Body of pancreas (tissue), 4 donors: ENCODE results near the gene NEK7. TPM values are rescaled to one million over a fixed set of nuclear protein-coding genes. Genes with fewer than 3 reads are reported as not detected.

Source experiments
- ATAC-seq: fragments of 150-250 bp; one replicate; pipeline ENCODE4 v1.9.1; 2016
- DNase-seq, 4 donors: peaks; one replicate each; pipeline ENCODE4 v3.0.0-alpha.2; 2019
- H3K27ac ChIP-seq, 4 donors: fragments of 200-600 bp; sonication (generic); 1 replicate in 3 of 4; 2 replicates in 1 of 4; pipeline versions ENCODE4 v1.5.1 to v1.6.1; 2016 to 2019; ENCODE audit warnings: mild to moderate bottlenecking in 1 of 4, mixed read lengths in 1 of 4, moderate library complexity in 1 of 4
- H3K27me3 ChIP-seq, 2 donors: fragments of 200-600 bp; sonication (generic); one replicate each; pipeline ENCODE4 v1.6.0; 2016; ENCODE audit warnings: mild to moderate bottlenecking in 1 of 2
- H3K36me3 ChIP-seq, 2 donors: fragments of 200-600 bp; sonication (generic); replicated peaks in 1 of 2; 2 replicates each; pipeline ENCODE4 v1.5.1; 2016; ENCODE audit warnings: low read depth in 2 of 2; ENCODE audit not compliant: insufficient read depth in 1 of 2
- H3K4me1 ChIP-seq: fragments of 200-600 bp; sonication (generic); one replicate; pipeline ENCODE4 v1.6.0; 2016
- H3K4me3 ChIP-seq, 2 donors: fragments of 200-600 bp; sonication (generic); 1 replicate in 1 of 2; 2 replicates in 1 of 2; pipeline ENCODE4 v1.5.1; 2016 to 2019
- H3K9me3 ChIP-seq, 3 donors: fragments of 200-600 bp; sonication (generic); 1 replicate in 2 of 3; 2 replicates in 1 of 3; pipeline ENCODE4 v1.5.1; 2016
- CTCF ChIP-seq, 7 experiments: fragments of 450-650 bp in 4 of 7; fragments of 200-600 bp in 3 of 7; sonication (generic) in 3 of 7; IDR thresholded peaks; one replicate each; pipeline ENCODE4 v1.5.1; 2016 to 2019; ENCODE audit warnings: antibody characterized with exemption in 7 of 7
- POLR2A ChIP-seq, 3 donors: fragments of 450-650 bp; IDR thresholded peaks; one replicate each; pipeline ENCODE4 v1.6.1; 2016; ENCODE audit warnings: antibody characterized with exemption in 3 of 3, mild to moderate bottlenecking in 2 of 3
- WGBS, 2 donors: methylation state at CpG; one replicate each; pipeline ENCODE4 v1.1.5; 2017; 5-methylcytosine and 5-hydroxymethylcytosine counted together
- intact Hi-C: fragments of 100-400 bp; cut with DNase I; formaldehyde crosslinking; loops from one replicate; pipeline ENCODE4 v1.15.1; 2023
- total RNA-seq, 2 donors: library from RNA; depleted of rRNA; stranded (reverse); fragments of >200 nt; gene quantifications; one replicate each; pipeline ENCODE4 v1.1.0, GENCODE V29; 2016

NEK7 gene
- total RNA-seq, 2 donors from 2014 or later, result 39.2 to 49.5 TPM

GRCh38 chr1:198267056-198267455, 110.3 kb downstream of the NEK7 start:
- H3K4me3 ChIP-seq, result no peak overlapping the region
- H3K27ac ChIP-seq, result no peak overlapping the region
- H3K9me3 ChIP-seq, result no peaks in the 10 kb centered on the region
- no peaks in the 10 kb centered on the region for H3K36me3 ChIP-seq
- ATAC-seq, result no peak
- intact Hi-C loops, result no loop called here
- no peak for TF ChIP-seq CTCF (IDR thresholded peaks at IDR 0.05)
- TF ChIP-seq POLR2A (IDR thresholded peaks at IDR 0.05), result no peak
- H3K4me1 ChIP-seq, result peaks cover 11% of the 10 kb centered on the region
- no peak for DNase-seq
- no peaks in the 10 kb centered on the region for H3K27me3 ChIP-seq

GRCh38 chr1:198267921-198268320, 111.1 kb downstream of the NEK7 start:
- H3K27ac ChIP-seq, result no peak overlapping the region
- no peaks in the 10 kb centered on the region for H3K9me3 ChIP-seq
- H3K4me1 ChIP-seq, result peaks cover 20% of the 10 kb centered on the region
- H3K4me3 ChIP-seq, result no peak overlapping the region
- no peak for TF ChIP-seq CTCF (IDR thresholded peaks at IDR 0.05)
- no peak for TF ChIP-seq POLR2A (IDR thresholded peaks at IDR 0.05)
- WGBS, 2 donors, result 92 to 93% methylated on average over 4 of the region's 4 CpGs
- no peaks in the 10 kb centered on the region for H3K27me3 ChIP-seq
- H3K36me3 ChIP-seq, result no peaks in the 10 kb centered on the region
- intact Hi-C loops, result no loop called here
- ATAC-seq (no peak), DNase-seq (no peak)

GRCh38 chr1:198268784-198269645, 112.2 kb downstream of the NEK7 start:
- intact Hi-C loops, result no loop called here
- 53 to 68% methylated on average over 3 of the region's 3 CpGs for WGBS, 2 donors
- TF ChIP-seq CTCF (IDR thresholded peaks at IDR 0.05) (no peak), POLR2A (IDR thresholded peaks at IDR 0.05) (no peak)

GRCh38 chr1:198269646-198269940, 112.8 kb downstream of the NEK7 start:
- no peaks in the 10 kb centered on the region for H3K9me3 ChIP-seq
- 76 to 86% methylated on average over 1 of the region's 1 CpG for WGBS, 2 donors
- H3K36me3 ChIP-seq, result no peaks in the 10 kb centered on the region
- ATAC-seq (no peak), DNase-seq (no peak)
- no peaks in the 10 kb centered on the region for H3K27me3 ChIP-seq
- H3K4me3 ChIP-seq, result no peak overlapping the region
- intact Hi-C loops, result no loop called here
- H3K4me1 ChIP-seq, result peaks cover 32% of the 10 kb centered on the region
- TF ChIP-seq POLR2A (IDR thresholded peaks at IDR 0.05), result no peak
- TF ChIP-seq CTCF (IDR thresholded peaks at IDR 0.05), result no peak
- no peak overlapping the region for H3K27ac ChIP-seq

More at GRCh38 chr1:198268784-198269645, 112.2 kb downstream of the NEK7 start:
- H3K27me3 ChIP-seq, result no peaks in the 10 kb centered on the region
- no peak overlapping the region for H3K4me3 ChIP-seq
- DNase-seq (no peak), ATAC-seq (no peak)
- H3K4me1 ChIP-seq, result peaks cover 31% of the 10 kb centered on the region
- no peak overlapping the region for H3K27ac ChIP-seq
- no peaks in the 10 kb centered on the region for H3K36me3 ChIP-seq
- H3K9me3 ChIP-seq, result no peaks in the 10 kb centered on the region

GRCh38 chr1:198270273-198270828, 113.6 kb downstream of the NEK7 start:
- intact Hi-C loops, result no loop called here
- WGBS, 2 donors, result 68 to 79% methylated on average over 1 of the region's 1 CpG
- H3K27ac ChIP-seq, result no peak overlapping the region
- TF ChIP-seq POLR2A (IDR thresholded peaks at IDR 0.05), result no peak
- TF ChIP-seq CTCF (IDR thresholded peaks at IDR 0.05), result no peak
- H3K4me3 ChIP-seq, result no peak overlapping the region
- H3K4me1 ChIP-seq, result peaks cover 26% of the 10 kb centered on the region
- no peaks in the 10 kb centered on the region for H3K27me3 ChIP-seq
- no peak for DNase-seq
- H3K36me3 ChIP-seq, result no peaks in the 10 kb centered on the region
- H3K9me3 ChIP-seq, result no peaks in the 10 kb centered on the region
- no peak for ATAC-seq
